ENCODE measurements around the gene CIAO3.
"Not testable (repeated sequence)": the region's sequence is repeated elsewhere in the genome, so short reads cannot be mapped to it uniquely, and the experiment has no call there.

CIAO3 gene

DNA sequence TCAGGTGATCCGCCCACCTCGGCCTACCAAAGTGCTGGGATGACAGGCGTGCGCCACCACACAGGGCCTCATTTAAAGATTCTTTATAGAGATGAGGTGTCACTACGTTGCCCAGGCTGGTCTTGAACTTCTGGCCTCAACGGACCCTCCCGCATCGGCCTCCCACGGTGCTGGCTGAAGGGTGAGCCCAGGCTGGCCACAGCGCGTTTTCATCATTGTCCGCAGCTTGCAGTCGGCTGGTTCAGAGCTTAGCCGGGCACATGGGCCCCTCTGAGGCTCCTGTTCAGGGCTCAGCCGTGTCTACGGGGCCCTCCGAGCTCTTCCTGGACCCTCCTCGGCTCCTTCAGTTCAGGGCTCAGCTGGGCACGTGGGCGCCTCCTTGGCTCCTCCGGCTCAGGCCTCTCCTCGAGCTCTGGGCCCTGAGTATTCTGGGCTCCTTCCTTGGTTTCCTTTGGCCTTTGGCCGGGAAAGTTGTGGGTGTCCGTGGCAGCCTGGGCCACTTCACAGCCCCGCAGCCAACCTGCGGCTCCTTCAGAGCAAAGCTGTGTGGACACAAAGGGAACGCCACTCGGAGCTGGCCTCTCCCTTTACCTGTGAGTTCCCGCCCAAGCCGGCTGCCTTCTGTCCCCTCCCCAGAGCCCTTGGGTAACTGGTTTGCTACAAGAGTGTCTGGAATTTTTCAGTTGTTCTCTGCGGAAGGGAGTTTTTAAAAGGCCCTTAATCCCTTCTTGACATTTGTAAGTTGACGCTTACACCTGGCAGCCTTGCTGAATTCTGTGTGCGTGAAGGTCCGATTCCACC lies 18.5 kb upstream of the CIAO3 start:
- DNase-seq, result no peak

DNA sequence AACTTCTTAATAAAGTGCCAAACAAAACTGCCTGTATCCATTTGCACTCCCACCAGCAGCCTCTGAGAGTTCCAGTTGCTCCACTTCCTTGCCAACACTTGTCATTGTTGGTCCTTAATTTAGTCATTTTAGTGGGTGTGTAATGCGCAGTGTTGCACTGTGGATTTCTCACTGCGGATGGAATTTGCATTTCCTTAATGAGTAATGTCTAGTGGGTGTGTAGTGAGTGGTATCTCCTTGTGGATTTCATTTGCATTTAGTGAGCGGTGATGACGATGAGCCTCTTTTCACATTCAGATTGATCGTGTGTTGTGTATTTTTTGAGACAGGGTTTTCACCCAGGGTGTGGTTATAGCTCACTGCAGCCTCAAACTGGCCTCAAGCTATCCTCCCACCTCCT lies 15.6 kb upstream of the CIAO3 start:
- DNase-seq, result no peak

DNA sequence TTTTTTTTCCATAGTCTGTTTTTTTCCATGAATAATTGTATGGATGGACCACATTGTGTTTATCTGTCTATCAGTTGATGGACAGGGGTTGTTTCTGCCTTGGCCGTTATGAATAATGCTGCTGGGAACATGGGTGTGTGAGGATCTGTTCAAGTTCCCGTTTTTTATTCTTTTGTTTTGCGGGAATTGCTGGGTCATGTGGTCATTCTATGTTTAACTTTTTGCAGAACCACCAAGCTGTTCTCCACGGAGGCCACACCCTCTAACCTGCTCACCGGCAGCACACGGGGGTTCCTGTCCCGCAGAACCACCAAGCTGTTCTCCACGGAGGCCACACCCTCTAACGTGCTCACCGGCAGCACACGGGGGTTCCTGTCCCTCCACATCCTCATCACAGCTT lies 13.9 kb upstream of the CIAO3 start:
- no peak for DNase-seq

DNA sequence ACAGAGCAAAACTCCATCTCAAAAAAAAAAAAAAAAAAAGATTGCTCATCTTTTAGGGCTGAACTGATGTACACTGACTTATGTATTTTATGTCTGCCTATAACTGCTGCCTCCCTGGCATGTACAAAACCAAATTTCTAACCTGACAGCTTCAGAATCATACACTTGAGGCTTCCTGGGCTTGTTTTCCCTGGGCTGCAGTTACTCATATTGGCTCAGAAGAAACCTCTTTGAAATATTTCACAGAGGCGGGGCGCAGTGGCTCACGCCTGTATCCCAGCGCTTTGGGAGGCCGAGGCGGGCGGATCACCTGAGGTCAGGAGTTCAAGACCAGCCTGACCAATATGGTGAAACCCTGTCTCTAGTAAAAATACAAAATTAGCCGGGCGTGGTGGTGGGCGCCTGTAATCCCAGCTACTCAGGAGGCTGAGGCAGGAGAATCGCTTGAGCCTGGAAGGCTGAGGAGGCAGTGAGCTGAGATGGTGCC lies 13.4 kb upstream of the CIAO3 start:
- DNase-seq, result not testable (repeated sequence)

- DNase-seq, result no peak
Observed at GRCh38 chr16:752007-752312, 11.2 kb upstream of the CIAO3 start.

GRCh38 chr16:751152-752006 lies 10.6 kb upstream of the CIAO3 start:
- no peak for DNase-seq

DNA sequence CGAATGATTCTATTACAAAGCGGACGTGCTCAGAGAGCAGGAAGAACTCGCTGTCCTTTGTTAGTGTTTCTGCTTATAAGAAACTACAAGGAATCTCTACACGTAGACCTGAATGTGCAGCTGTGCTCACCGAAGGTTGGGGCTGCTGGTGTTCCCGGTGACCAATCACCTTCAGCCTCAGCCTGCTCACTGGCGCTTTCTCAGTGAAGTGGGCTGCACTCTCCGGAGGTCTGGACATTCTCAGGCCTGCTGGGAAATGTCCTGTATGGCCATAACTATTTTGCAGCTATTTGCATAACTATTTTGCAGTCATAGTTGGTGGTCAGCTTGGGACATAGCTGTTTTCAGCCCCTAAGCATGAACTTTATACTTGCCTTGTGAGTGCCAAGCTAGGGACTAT lies 9.7 kb upstream of the CIAO3 start:
- no peak for DNase-seq

DNA sequence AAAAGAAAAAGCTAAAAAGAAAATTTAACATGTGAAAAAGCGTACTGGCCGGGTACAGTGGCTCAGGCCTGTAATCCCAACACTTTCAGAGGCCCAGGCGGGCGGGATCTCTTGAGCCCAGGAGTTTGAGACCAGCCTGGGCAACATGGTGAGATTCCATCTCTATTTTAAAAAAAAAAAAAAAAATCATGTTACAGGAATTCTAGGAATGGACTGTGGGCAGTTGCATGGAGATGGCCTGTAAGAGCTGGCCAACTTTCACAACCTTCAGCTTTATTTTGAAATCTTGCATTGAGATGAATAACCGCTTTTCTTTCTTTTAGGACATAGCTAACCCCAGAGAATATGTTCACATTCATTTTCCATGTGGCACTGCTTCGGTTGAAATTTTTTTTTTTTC lies 8.2 kb upstream of the CIAO3 start:
- DNase-seq, result no peak

- DNase-seq, result no peak
Observed at GRCh38 chr16:747978-748746, 7.4 kb upstream of the CIAO3 start.

- no peak for DNase-seq
Observed at GRCh38 chr16:746637-747036, 5.8 kb upstream of the CIAO3 start.

DNA sequence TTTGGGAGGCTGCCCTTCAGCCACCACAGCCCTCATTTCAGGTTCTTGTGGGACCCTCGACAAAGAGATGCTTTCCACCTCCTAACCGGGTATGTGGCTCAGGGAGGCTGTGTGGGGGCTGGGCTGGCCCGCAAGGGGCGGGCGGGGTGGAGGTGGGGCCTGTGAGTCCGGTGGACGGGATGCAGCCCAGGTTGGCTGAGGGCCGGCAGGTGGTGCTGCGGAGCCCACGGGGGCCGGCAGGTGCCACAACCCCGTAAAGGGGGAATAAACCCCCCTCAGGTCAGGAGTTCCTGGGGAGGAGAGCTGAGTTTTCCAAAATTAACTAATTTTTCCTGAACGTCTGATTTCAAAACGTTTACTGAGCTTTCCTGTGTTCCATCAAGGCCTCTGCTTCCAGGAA lies 4.9 kb upstream of the CIAO3 start:
- no peak for DNase-seq

GRCh38 chr16:743794-744500 lies 3.1 kb upstream of the CIAO3 start:
- no peak for DNase-seq

- DNase-seq, result not testable (repeated sequence)
Observed at GRCh38 chr16:742894-743293, 2.1 kb upstream of the CIAO3 start.

DNA sequence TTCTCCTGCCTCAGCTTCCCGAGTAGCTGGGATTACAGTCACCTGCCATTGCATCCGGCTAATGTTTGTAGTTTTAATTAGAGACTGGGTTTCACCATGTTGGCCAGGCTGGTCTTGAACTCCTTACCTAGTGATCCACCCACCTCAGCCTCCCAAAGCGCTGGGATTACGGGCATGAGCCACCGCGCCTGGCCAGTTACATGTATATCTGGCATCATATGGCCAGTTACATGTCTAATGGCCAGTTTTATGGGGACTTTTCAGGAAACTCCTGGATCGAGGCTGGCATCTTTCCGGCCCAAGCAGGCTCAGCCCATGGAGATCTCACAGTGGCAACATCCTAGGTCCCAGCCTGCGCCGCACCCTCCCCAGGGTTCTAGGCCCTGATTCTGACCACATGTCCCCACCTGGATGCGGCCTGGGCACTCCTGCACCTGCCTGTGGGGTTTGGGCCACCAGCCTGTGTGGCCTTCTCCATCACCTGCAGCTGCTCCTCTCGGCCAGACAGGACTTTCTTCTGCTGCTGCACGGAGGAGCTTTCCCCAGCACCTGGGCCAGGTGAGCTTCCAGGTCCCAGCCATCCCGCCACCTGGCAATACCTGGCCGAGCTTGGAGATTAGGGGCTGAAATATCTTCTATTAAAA lies 1.3 kb upstream of the CIAO3 start:
- DNase-seq, result no peak

- no peak for DNase-seq
Observed at GRCh38 chr16:740459-740763, 386 bp downstream of the CIAO3 start.

- DNase-seq, result no peak
Observed at GRCh38 chr16:739560-740458, 988 bp downstream of the CIAO3 start.

DNA sequence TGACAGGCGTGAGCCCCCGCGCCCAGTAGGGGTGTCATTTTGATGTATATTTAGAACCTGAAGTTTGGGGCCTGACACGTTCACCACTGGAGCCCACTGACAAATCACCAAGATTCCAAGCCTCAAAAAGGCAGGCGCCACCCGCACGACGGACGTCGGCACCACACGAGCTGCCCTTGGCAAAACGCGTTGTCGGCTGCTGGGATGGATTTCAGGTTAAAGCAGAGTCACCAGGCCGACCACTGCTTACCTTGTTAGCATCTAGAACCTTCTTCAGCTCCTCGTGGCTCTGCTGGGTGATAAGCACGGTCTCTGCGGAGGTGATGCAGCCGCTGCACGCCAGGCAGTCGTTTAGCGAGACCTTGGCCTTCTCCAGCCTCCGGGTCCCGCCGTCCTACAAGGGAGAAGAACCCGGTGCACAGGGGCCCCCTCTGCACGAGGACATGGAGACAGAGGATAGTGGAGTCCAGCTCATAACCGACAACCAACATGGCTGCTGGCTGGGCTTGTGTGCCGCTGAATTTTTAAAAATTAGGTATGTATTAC lies 3.8 kb downstream of the CIAO3 start:
- DNase-seq, result no peak

DNA sequence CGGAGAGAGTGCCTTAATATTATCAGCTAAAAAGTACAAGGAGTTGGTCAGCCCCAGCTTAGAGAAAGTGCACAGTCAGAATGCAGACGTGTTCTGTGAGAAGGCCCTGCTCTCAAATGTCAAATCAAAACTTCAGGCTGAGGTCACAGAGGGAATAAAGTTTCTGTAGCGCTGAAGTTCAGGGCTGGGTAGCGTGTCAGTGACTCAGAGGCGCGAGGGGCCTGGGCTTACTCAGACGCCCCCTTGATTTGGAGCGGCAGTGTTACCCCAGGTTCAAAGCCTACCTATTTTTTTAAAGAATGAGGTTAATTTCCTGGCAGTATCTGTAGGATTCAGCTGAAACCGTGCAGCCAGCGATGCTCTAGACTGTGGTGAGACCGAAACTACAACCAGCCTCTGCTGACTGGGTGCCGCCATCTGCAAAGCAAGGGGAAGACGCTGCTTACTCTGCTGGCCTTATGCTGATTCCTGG lies 4.8 kb downstream of the CIAO3 start:
- no peak for DNase-seq

- DNase-seq, result no peak
Observed at GRCh38 chr16:734981-735881, 5.6 kb downstream of the CIAO3 start.

Measured in amniotic stem cell (primary cell).